Spinal cord (tissue), 10 donors: ENCODE results near the gene CRYBA2. TPM values are rescaled to one million over a fixed set of nuclear protein-coding genes. Genes with fewer than 3 reads are reported as not detected.
A peak's percentile ranks its signal among the peaks of the same experiment; 100 is the strongest.

ENCODE experiments used
- DNase-seq, 6 donors: peaks; one replicate each; pipeline versions ENCODE4 v3.0.0 to v3.0.0-alpha.2; 2013 to 2015; ENCODE audit warnings: low spot score in 6 of 6, low read depth in 4 of 6
- H3K27ac ChIP-seq: one replicate; pipeline ENCODE4 v1.5.1; 2013; ENCODE audit warnings: low read depth, low read length, control low read depth
- H3K27me3 ChIP-seq: one replicate; pipeline ENCODE4 v1.6.1; 2013; ENCODE audit warnings: low read length; ENCODE audit not compliant: control insufficient read depth, insufficient read depth
- H3K36me3 ChIP-seq: one replicate; pipeline ENCODE4 v1.6.1; 2013; ENCODE audit warnings: low read length; ENCODE audit not compliant: control insufficient read depth, insufficient read depth
- H3K4me1 ChIP-seq: one replicate; pipeline ENCODE4 v1.6.1; 2013; ENCODE audit warnings: low read length; ENCODE audit not compliant: control insufficient read depth, insufficient read depth
- H3K4me3 ChIP-seq: one replicate; pipeline ENCODE4 v1.5.1; 2013; ENCODE audit warnings: low read depth, low read length, control low read depth
- H3K9me3 ChIP-seq: one replicate; pipeline ENCODE4 v1.6.1; 2013; ENCODE audit warnings: low read length; ENCODE audit not compliant: control insufficient read depth, insufficient read depth
- WGBS: methylation state at CpG from one replicate; pipeline ENCODE4 v1.1.5; 2013; ENCODE audit warnings: missing lambda C conversion rate; ENCODE audit not compliant: insufficient coverage; 5-methylcytosine and 5-hydroxymethylcytosine counted together
- polyA plus RNA-seq, 2 donors: library from polyadenylated mRNA; unstranded; fragments of 120-200 nt; gene quantifications; one replicate each; pipeline ENCODE4 v1.2.1, GENCODE V29; 2013; ENCODE audit not compliant: insufficient read length in 2 of 2
- small RNA-seq: library from RNA; depleted of rRNA; stranded (forward); fragments of <200 nt; gene quantifications from one replicate; pipeline ENCODE3, GENCODE V24; 2014; ENCODE audit warnings: low replicate concordance
- total RNA-seq, 2 donors: library from RNA; depleted of rRNA in 1 of 2; stranded (reverse); fragments of 120-200 nt in 1 of 2; fragments of >200 nt in 1 of 2; gene quantifications; one replicate each; pipeline versions ENCODE4 v1.2.3 to v1.2.4, GENCODE V29; 2013 to 2014
- donor health status: healthy.

The CRYBA2 gene
- total and polyA plus RNA-seq, 4 donors = 0.63 to 0.76 TPM; not detected in 2

- no peaks in the 10 kb centered on the region for H3K9me3 ChIP-seq
- no CpG with 5 or more reads among the region's 1 CpG for WGBS
- no peaks in the 10 kb centered on the region for H3K4me1 ChIP-seq
- no peak overlapping the region for H3K4me3 ChIP-seq
- DNase-seq = no peak
- H3K27ac ChIP-seq = no peak overlapping the region
- peaks cover 2% of the 10 kb centered on the region for H3K27me3 ChIP-seq
- no peaks in the 10 kb centered on the region for H3K36me3 ChIP-seq
Measured at GRCh38 chr2:218946621-218947020, 46.6 kb downstream of the CRYBA2 start.

DNA sequence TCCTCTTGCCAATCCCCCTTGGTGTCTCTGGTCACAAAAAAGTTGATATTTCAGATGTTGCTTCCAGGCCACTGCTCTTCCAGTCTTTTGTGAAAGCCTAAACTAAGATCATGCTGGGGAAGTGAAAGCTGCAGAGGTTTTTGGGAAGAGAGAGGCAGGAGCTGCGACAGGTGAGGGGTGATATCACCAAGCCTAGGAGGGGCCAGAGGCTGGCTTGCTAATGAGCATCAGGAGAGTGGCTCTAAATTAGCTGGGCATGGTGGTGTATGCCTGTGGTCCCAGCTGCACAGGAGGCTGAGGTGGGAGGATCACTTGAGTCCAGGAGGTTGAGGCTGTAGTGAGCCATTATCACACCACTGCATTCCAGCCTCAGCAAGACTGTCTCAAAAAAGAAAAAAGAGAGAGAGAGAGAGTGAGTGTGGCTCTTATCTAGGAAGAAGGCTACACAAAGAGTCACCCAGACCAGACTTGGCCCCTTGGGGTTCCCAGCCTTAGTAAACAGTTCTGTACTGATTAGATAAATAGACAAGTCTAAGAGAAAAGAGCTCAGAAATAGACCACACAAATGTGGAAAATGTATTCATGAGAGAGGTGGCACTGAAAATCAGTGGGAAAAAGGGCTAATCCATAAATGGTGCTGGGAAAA lies 48.3 kb downstream of the CRYBA2 start:
- no peaks in the 10 kb centered on the region for H3K9me3 ChIP-seq
- no peaks in the 10 kb centered on the region for H3K36me3 ChIP-seq
- no peak for DNase-seq
- WGBS = 91% methylated on average over 1 of the region's 1 CpG
- no peak overlapping the region for H3K4me3 ChIP-seq
- no peaks in the 10 kb centered on the region for H3K4me1 ChIP-seq
- H3K27me3 ChIP-seq = no peaks in the 10 kb centered on the region
- H3K27ac ChIP-seq = no peak overlapping the region

Small RNA genes within 50 kb of the gene (small RNA-seq; reads per million reads assigned to genes)
- gene MIR375 = 31.0 reads per million, percentile 97 among the genes with 10 or more reads in this experiment

Other genes starting within 250 kb of the CRYBA2 start
- gene CYP27A1, start 211.3 kb downstream of the CRYBA2 start, total RNA-seq = 10 to 100 TPM; 12.1 to 49.0 TPM
- gene CYP27A1, start 211.3 kb downstream of the CRYBA2 start, polyA plus RNA-seq = 10 to 100 TPM; 10.3 to 18.5 TPM
- under 1 TPM in 1 of 2 donors, not detected in 1; 0.06 TPM for gene PRKAG3, start 161.6 kb downstream of the CRYBA2 start, total RNA-seq
- gene PRKAG3, start 161.6 kb downstream of the CRYBA2 start, polyA plus RNA-seq = under 1 TPM in 1 of 2 donors, not detected in 1; 0.23 TPM
- 1 to 10 TPM; 1.6 to 6.5 TPM for gene WNT6, start 133.6 kb downstream of the CRYBA2 start, total RNA-seq
- 1 to 10 TPM; 1.7 to 9.7 TPM for gene WNT6, start 133.6 kb downstream of the CRYBA2 start, polyA plus RNA-seq
- gene WNT10A, start 112.6 kb downstream of the CRYBA2 start, total RNA-seq = under 1 TPM in 1 of 2 donors, not detected in 1; 0.17 TPM
- gene WNT10A, start 112.6 kb downstream of the CRYBA2 start, polyA plus RNA-seq = under 1 TPM; 0.29 to 0.35 TPM
- 1 to 10 TPM; 2.9 to 7.2 TPM for gene CDK5R2, start 33.8 kb downstream of the CRYBA2 start, total RNA-seq
- 10 to 100 TPM; 62.5 to 66.1 TPM for gene CDK5R2, start 33.8 kb downstream of the CRYBA2 start, polyA plus RNA-seq
- not detected for gene FEV, start 8.2 kb downstream of the CRYBA2 start, total RNA-seq
- gene FEV, start 8.2 kb downstream of the CRYBA2 start, polyA plus RNA-seq = under 1 TPM; 0.11 to 0.14 TPM
- gene CFAP65, start 48.1 kb upstream of the CRYBA2 start, total RNA-seq = 1 to 10 TPM in 1 of 2 donors, under 1 TPM in 1; 0.79 to 4.8 TPM
- 1 to 10 TPM; 5.3 to 9.0 TPM for gene CFAP65, start 48.1 kb upstream of the CRYBA2 start, polyA plus RNA-seq
- under 1 TPM; 0.28 to 0.30 TPM for gene IHH, start 67.5 kb upstream of the CRYBA2 start, total RNA-seq
- under 1 TPM; 0.39 to 0.59 TPM for gene IHH, start 67.5 kb upstream of the CRYBA2 start, polyA plus RNA-seq
- 10 to 100 TPM; 11.4 to 12.7 TPM for gene NHEJ1, start 167.4 kb upstream of the CRYBA2 start, total RNA-seq
- gene NHEJ1, start 167.4 kb upstream of the CRYBA2 start, polyA plus RNA-seq = 10 to 100 TPM in 1 of 2 donors, 1 to 10 TPM in 1; 9.8 to 10.9 TPM
- 1 to 10 TPM in 1 of 2 donors, under 1 TPM in 1; 0.69 to 1.7 TPM for gene SLC23A3, start 176.6 kb upstream of the CRYBA2 start, total RNA-seq
- gene SLC23A3, start 176.6 kb upstream of the CRYBA2 start, polyA plus RNA-seq = 1 to 10 TPM in 1 of 2 donors, under 1 TPM in 1; 0.17 to 2.4 TPM
- gene CNPPD1, start 183.5 kb upstream of the CRYBA2 start, total RNA-seq = 10 to 100 TPM; 27.5 to 37.8 TPM
- gene CNPPD1, start 183.5 kb upstream of the CRYBA2 start, polyA plus RNA-seq = 10 to 100 TPM; 53.7 to 57.5 TPM
- gene RETREG2, start 184.9 kb upstream of the CRYBA2 start, total RNA-seq = 10 to 100 TPM; 64.6 to 78.6 TPM
- 100 to 1,000 TPM; 170 to 188 TPM for gene RETREG2, start 184.9 kb upstream of the CRYBA2 start, polyA plus RNA-seq
- 10 to 100 TPM; 14.5 to 40.5 TPM for gene ZFAND2B, start 213.4 kb upstream of the CRYBA2 start, total RNA-seq
- 10 to 100 TPM; 37.2 to 46.4 TPM for gene ZFAND2B, start 213.4 kb upstream of the CRYBA2 start, polyA plus RNA-seq
- gene ABCB6, start 225.5 kb upstream of the CRYBA2 start, total RNA-seq = 10 to 100 TPM; 39.7 to 47.2 TPM
- 10 to 100 TPM; 60.6 to 78.8 TPM for gene ABCB6, start 225.5 kb upstream of the CRYBA2 start, polyA plus RNA-seq
- 10 to 100 TPM; 26.2 to 45.9 TPM for gene ATG9A, start 236.2 kb upstream of the CRYBA2 start, total RNA-seq
- 10 to 100 TPM; 56.0 to 59.8 TPM for gene ATG9A, start 236.2 kb upstream of the CRYBA2 start, polyA plus RNA-seq
- 10 to 100 TPM; 29.2 to 53.6 TPM for gene ANKZF1, start 236.4 kb upstream of the CRYBA2 start, total RNA-seq
- 10 to 100 TPM; 44.0 to 74.2 TPM for gene ANKZF1, start 236.4 kb upstream of the CRYBA2 start, polyA plus RNA-seq